Dendritic cell treated with granulocyte-macrophage colony-stimulating factor and Interleukin-4, amounts not matched to agents 40 ng/mL and 50 ng/mL, for 4 days (primary cell): ENCODE data around the gene C6.
"Not testable (repeated sequence)": the region's sequence is repeated elsewhere in the genome, so short reads cannot be mapped to it uniquely, and the experiment has no call there.

Source experiments
- H3K27ac Mint-ChIP-seq: one replicate; pipeline ENCODE4 v1.8.0; 2022; ENCODE audit warnings: mild to moderate bottlenecking, mixed read lengths
- H3K27me3 Mint-ChIP-seq: one replicate; pipeline ENCODE4 v1.8.0; 2022; ENCODE audit warnings: mild to moderate bottlenecking, mixed read lengths
- H3K36me3 Mint-ChIP-seq: one replicate; pipeline ENCODE4 v1.8.0; 2022; ENCODE audit warnings: low read depth, mixed read lengths
- H3K4me1 Mint-ChIP-seq: one replicate; pipeline ENCODE4 v1.8.0; 2022; ENCODE audit warnings: low read depth, mixed read lengths
- H3K4me3 Mint-ChIP-seq: one replicate; pipeline ENCODE4 v1.8.0; 2022; ENCODE audit warnings: mild to moderate bottlenecking, moderate library complexity, mixed read lengths
- H3K9me3 Mint-ChIP-seq: one replicate; pipeline ENCODE4 v1.8.0; 2022; ENCODE audit warnings: mixed read lengths
- intact Hi-C: fragments of 100-400 bp; cut with micrococcal nuclease; formaldehyde crosslinking; loops from one replicate; pipeline ENCODE4 v1.15.0; 2022

The C6 gene

GRCh38 chr5:41218929-41219657 is 5.8 kb upstream of the C6 start:
- Mint-ChIP-seq H3K4me3 (no peak overlapping the region), H3K9me3 (peaks cover 15% of the 10 kb centered on the region), H3K27ac (no peak overlapping the region), H3K36me3 (no peaks in the 10 kb centered on the region), H3K4me1 (no peaks in the 10 kb centered on the region), H3K27me3 (no peaks in the 10 kb centered on the region)
- intact Hi-C loops: no loop called here

GRCh38 chr5:41214182-41214581 is 850 bp upstream of the C6 start:
- Mint-ChIP-seq H3K27me3 (no peaks in the 10 kb centered on the region), H3K27ac (no peak overlapping the region), H3K36me3 (no peaks in the 10 kb centered on the region), H3K4me1 (no peaks in the 10 kb centered on the region), H3K4me3 (no peak overlapping the region), H3K9me3 (peaks cover 15% of the 10 kb centered on the region)
- intact Hi-C loops: no loop called here

- no peak overlapping the region for H3K27ac Mint-ChIP-seq
- H3K27me3 Mint-ChIP-seq: no peaks in the 10 kb centered on the region
- H3K36me3 Mint-ChIP-seq: no peaks in the 10 kb centered on the region
- no peaks in the 10 kb centered on the region for H3K4me1 Mint-ChIP-seq
- H3K4me3 Mint-ChIP-seq: no peak overlapping the region
- intact Hi-C loops: no loop called here
- H3K9me3 Mint-ChIP-seq: peaks cover 23% of the 10 kb centered on the region
Observed at GRCh38 chr5:41212935-41213334, 397 bp downstream of the C6 start.

- no peaks in the 10 kb centered on the region for H3K27me3 Mint-ChIP-seq
- H3K4me1 Mint-ChIP-seq: no peaks in the 10 kb centered on the region
- no peak overlapping the region for H3K27ac Mint-ChIP-seq
- no peaks in the 10 kb centered on the region for H3K36me3 Mint-ChIP-seq
- intact Hi-C loops: no loop called here
- no peak overlapping the region for H3K4me3 Mint-ChIP-seq
- peaks cover 31% of the 10 kb centered on the region for H3K9me3 Mint-ChIP-seq
Observed at GRCh38 chr5:41211417-41211816, 1.9 kb downstream of the C6 start.

GRCh38 chr5:41205475-41205874 is 7.9 kb downstream of the C6 start:
- H3K36me3 Mint-ChIP-seq, H3K27ac Mint-ChIP-seq, H3K4me1 Mint-ChIP-seq, H3K4me3 Mint-ChIP-seq, H3K27me3 Mint-ChIP-seq, intact Hi-C loops: not testable (repeated sequence)
- peaks cover 45% of the 10 kb centered on the region for H3K9me3 Mint-ChIP-seq

- Mint-ChIP-seq H3K27ac (no peak overlapping the region), H3K4me3 (no peak overlapping the region), H3K27me3 (no peaks in the 10 kb centered on the region), H3K36me3 (no peaks in the 10 kb centered on the region), H3K9me3 (peaks cover 42% of the 10 kb centered on the region), H3K4me1 (no peaks in the 10 kb centered on the region)
- intact Hi-C loops: no loop called here
Observed at GRCh38 chr5:41203033-41203432, 10.3 kb downstream of the C6 start.

- Mint-ChIP-seq H3K27ac (no peak overlapping the region), H3K27me3 (no peaks in the 10 kb centered on the region), H3K9me3 (peaks cover 34% of the 10 kb centered on the region)
Observed at GRCh38 chr5:41201082-41201772, 12.1 kb downstream of the C6 start.

GRCh38 chr5:41200506-41200905 is 12.8 kb downstream of the C6 start:
- H3K9me3 Mint-ChIP-seq: peaks cover 33% of the 10 kb centered on the region
- no peaks in the 10 kb centered on the region for H3K4me1 Mint-ChIP-seq
- H3K27ac Mint-ChIP-seq: no peak overlapping the region
- H3K4me3 Mint-ChIP-seq: no peak overlapping the region
- intact Hi-C loops: no loop called here
- H3K36me3 Mint-ChIP-seq: no peaks in the 10 kb centered on the region
- no peaks in the 10 kb centered on the region for H3K27me3 Mint-ChIP-seq

More at GRCh38 chr5:41201082-41201772, 12.1 kb downstream of the C6 start:
- Mint-ChIP-seq H3K4me3 (no peak overlapping the region), H3K4me1 (no peaks in the 10 kb centered on the region), H3K36me3 (no peaks in the 10 kb centered on the region)
- intact Hi-C loops: no loop called here

GRCh38 chr5:41199660-41200059 is 13.7 kb downstream of the C6 start:
- H3K36me3 Mint-ChIP-seq: no peaks in the 10 kb centered on the region
- H3K9me3 Mint-ChIP-seq: peaks cover 33% of the 10 kb centered on the region
- H3K27me3 Mint-ChIP-seq: no peaks in the 10 kb centered on the region
- H3K27ac Mint-ChIP-seq: no peak overlapping the region
- no peak overlapping the region for H3K4me3 Mint-ChIP-seq
- intact Hi-C loops: no loop called here
- no peaks in the 10 kb centered on the region for H3K4me1 Mint-ChIP-seq

- intact Hi-C loops: no loop called here
- Mint-ChIP-seq H3K4me3 (no peak overlapping the region), H3K36me3 (no peaks in the 10 kb centered on the region), H3K4me1 (no peaks in the 10 kb centered on the region), H3K27me3 (no peaks in the 10 kb centered on the region), H3K27ac (no peak overlapping the region), H3K9me3 (peaks cover 34% of the 10 kb centered on the region)
Observed at GRCh38 chr5:41196197-41196596, 17.1 kb downstream of the C6 start.

- peaks cover 26% of the 10 kb centered on the region for H3K9me3 Mint-ChIP-seq
- no peak overlapping the region for H3K27ac Mint-ChIP-seq
- H3K4me3 Mint-ChIP-seq: no peak overlapping the region
- no peaks in the 10 kb centered on the region for H3K36me3 Mint-ChIP-seq
- intact Hi-C loops: no loop called here
- no peaks in the 10 kb centered on the region for H3K27me3 Mint-ChIP-seq
- no peaks in the 10 kb centered on the region for H3K4me1 Mint-ChIP-seq
Observed at GRCh38 chr5:41195228-41195627, 18.1 kb downstream of the C6 start.

GRCh38 chr5:41194339-41194738 is 19.0 kb downstream of the C6 start:
- Mint-ChIP-seq H3K4me1 (no peaks in the 10 kb centered on the region), H3K4me3 (no peak overlapping the region), H3K27ac (no peak overlapping the region), H3K9me3 (peaks cover 25% of the 10 kb centered on the region), H3K36me3 (no peaks in the 10 kb centered on the region), H3K27me3 (no peaks in the 10 kb centered on the region)
- intact Hi-C loops: no loop called here

- intact Hi-C loops: no loop called here
- Mint-ChIP-seq H3K27me3 (no peaks in the 10 kb centered on the region), H3K4me3 (no peak overlapping the region), H3K27ac (no peak overlapping the region), H3K9me3 (peaks cover 25% of the 10 kb centered on the region), H3K36me3 (no peaks in the 10 kb centered on the region), H3K4me1 (no peaks in the 10 kb centered on the region)
Observed at GRCh38 chr5:41193456-41194205, 19.7 kb downstream of the C6 start.

- intact Hi-C loops: no loop called here
- H3K4me1 Mint-ChIP-seq: no peaks in the 10 kb centered on the region
Observed at GRCh38 chr5:41191249-41191648, 22.1 kb downstream of the C6 start.

More at GRCh38 chr5:41191249-41191648, 22.1 kb downstream of the C6 start:
- H3K36me3 Mint-ChIP-seq: no peaks in the 10 kb centered on the region
- H3K27ac Mint-ChIP-seq: no peak overlapping the region
- no peak overlapping the region for H3K4me3 Mint-ChIP-seq
- H3K27me3 Mint-ChIP-seq: no peaks in the 10 kb centered on the region
- peaks cover 16% of the 10 kb centered on the region for H3K9me3 Mint-ChIP-seq
